ENCODE measurements around the gene PEX11G.

PEX11G gene

DNA sequence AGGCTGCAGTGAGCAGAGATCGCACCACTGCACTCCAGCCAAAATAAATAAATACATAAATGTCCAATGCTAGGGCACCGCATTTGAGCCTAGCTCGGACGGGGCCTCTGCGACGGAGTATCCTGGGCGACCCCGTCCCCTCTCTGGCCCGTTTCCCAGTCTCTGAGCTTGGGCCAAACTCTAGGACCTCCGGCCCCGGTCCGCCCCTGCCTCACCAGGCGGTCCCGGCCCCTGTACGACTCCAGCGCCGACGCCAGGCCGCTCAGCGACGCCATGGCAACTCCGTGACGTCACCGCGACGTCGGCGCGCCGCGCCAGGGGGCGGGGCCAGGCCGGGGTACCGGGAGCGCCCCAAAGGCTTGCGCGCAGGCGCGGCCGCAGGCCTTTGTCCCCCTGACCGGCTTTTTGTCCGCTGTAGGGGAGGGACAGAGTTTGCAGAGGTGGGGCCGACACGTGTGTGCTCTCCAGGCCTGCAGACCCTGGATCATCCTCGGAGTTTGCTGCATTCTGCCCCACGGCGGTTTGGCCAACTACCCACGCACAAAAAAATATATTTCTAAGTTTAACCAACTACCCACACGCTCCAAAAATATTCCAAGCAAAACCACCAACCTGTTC, at the start of gene PEX11G:
PEX11G (minus strand) TSS at position 300 of the 618 bp plus-strand sequence; CDS start at position 275, 25 bp downstream.
- DNase-seq (ENCODE audit: low spot score), result peak; percentile 99

DNA sequence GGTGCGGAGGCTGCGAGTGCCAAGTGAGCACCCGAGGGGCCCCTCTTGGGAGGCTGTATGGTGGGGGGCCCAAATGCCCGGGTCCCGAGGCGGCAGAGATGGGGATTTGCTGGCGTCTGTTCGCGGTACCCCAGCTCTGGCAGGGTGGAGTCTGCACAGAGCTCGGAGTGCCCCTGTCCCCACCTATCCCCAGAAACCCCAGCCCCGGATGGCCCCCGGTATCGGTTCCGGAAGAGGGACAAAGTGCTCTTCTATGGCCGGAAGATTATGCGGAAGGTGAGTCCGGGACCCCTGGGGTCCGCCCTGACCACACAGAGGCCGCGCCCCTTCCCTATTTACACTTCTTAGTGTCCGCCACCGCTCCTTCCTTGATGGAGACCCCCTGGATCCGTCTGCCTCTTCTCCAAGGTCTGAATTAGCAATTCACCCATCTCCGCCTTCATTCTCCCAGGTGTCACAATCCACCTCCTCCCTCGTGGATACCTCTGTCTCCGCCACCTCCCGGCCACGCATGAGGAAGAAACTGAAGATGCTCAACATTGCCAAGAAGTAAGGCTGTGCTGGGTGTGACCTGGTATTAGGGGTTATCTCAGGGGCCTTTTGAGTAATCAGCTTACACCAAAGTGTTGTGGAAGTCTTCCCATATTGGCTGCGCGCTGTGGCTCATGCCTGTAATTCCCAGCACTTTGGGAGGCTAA, 47.3 kb upstream of the PEX11G start:
- DNase-seq (ENCODE audit: low spot score), result no peak

DNA sequence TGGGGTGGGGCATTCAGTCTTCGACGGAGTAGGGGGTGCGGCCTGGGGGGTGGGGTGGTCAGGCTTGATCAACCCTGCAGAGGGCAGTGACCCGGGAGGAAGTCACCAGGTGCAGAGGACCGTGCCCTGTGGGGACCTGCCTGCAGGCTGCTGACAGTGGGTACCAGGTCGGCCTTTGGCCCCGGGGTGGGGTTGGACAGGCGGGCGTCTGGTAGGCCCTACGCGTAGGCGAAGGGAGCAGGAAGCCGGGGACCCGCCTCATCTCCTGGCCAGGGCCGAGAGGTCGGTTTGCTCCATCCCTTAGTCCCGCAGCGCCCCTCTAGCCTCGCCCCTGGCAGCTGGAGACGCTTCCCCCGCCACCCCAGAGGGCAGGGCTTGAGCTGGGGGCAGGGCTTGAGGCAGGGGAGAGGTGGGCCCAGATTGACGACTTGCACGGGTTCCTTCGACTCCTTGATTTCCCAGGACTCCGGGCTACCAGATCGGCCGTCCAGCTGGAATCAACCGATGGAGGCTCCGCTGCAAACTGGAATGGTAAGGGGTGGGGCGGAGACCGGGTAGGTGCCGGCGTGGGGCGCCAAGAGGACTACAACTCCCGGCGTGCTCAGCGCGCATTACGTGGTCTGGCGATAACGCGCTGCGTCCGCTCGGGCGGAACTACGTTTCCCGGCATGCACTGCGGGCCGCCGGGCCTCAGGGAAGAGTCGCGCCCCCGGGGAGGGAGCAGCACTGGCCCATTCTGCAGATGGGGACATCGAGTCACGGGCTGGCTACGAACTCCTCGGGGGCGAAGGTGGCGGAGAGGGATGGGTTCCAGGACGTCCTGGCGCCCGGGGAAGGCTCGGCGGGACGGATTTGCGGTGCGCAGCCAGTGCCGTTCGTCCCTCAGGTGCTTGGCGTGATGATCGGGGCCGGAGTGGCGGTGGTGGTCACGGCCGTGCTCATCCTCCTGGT, 46.5 kb upstream of the PEX11G start, which contains the start of gene PNPLA6:
PNPLA6 (plus strand) TSS at position 671 of the 951 bp plus-strand sequence; CDS start at position 743, 72 bp downstream.
- peak; percentile 98 for DNase-seq (ENCODE audit: low spot score)

DNA sequence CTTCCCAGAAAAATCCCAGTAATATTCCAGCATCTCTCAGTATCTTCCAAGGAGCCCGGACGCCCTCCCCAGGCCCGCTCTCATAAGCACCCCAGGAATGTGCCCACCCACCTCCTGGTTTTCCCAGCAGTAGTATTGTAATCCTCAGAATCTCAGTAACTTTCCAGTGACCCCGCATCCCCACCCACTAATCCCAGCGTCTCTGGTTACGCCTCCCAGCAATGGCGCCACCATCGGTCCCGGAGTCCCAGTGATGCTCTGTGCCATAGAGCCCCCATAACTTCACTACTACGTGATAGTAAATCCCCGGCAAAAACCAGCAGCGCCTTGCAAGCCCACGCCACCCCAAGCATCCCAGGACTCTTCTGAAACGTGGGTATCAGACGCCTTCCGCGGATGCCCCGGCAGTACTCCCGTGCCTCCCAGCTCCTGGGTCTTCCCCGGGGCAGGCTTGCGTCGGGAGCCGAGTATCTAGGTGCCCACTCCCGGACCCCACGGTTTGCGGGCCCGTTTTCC, 45.8 kb upstream of the PEX11G start:
- DNase-seq (ENCODE audit: low spot score), result peak; percentile 90

DNA sequence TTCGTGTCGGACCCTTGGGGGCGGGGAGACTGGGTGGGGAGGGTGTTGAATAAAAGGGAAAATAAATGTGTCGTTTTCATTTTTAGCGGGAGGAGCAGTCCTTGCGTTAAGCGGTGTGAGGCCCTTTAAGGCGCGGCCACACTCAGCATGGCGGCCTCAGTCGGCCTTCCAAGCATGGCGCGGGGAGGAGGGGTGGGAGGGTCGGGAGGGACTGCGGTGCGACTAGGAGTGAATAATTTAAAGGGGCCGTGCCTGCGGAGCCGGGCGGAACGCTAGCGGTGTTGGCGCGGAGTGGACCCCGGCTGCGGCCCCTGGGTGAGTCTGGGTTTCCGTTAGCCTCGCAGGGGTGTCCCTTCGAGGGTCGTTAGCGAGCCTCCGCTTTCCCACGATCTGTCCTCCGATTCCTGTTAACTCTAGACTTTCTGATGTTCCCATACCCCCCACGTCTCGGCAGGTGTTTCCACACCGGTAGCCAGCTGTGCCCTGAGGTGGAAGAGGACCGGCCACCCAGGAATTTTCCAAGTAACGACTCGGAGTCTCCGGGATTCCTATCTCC, 45.2 kb upstream of the PEX11G start:
- peak; percentile 91 for DNase-seq (ENCODE audit: low spot score)

DNA sequence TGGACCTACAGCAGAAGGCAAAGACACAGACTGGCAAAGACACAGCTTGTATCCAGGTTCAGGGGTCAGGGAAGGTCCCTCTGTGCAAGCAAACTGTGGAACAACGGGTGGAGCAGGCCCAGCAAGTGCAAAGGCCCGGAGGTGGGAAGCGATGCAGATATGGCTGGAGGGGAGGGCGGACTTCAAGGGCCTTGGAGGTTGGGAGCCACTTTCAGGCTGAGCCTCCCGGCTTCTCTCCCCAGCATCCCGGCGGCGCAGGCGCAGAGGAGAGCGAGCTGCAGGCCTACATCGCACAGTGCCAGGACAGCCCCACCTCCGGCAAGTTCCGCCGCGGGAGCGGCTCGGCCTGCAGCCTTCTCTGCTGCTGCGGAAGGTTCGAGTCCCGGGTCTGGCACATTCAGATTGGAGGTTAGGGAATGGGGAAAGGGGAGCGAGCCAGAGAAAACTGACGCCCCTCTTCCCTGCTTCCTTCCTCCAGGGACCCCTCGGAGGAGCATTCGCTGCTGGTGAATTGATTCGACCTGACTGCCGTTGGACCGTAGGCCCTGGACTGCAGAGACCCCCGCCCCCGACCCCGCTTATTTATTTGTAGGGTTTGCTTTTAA, 44.5 kb upstream of the PEX11G start:
- DNase-seq (ENCODE audit: low spot score), result peak; percentile 64

DNA sequence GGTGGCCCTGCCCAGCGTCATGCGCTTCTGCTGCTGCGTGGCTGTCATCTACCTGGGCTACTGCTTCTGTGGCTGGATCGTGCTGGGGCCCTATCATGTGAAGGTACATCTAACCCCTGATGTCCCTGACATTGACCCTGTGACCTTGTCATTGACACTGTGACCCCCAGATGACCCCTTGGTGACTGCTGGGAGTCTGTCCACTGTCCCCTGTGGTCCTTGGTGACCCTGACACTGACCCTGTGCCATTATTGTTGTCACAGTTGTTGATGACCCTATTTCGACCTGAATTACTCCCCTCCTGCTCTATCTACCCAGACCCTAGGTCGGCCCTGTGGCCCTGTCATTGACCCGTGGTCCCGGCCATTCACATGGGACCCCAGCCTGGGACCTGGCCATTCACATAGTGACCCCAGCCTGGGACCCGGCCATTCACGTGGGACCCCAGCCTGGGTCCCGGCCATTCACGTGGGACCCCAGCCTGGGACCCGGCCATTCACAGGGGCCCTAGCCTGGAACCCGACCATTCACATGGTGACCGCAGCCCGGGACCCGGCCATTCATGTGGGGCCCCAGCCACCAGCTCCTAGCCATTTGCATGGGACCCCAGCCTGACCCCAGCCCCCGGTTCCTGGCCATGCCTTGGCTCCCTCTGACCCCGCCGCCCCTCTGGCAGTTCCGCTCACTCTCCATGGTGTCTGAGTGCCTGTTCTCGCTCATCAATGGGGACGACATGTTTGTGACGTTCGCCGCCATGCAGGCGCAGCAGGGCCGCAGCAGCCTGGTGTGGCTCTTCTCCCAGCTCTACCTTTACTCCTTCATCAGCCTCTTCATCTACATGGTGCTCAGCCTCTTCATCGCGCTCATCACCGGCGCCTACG, 41.0 kb upstream of the PEX11G start:
- DNase-seq (ENCODE audit: low spot score), result no peak

DNA sequence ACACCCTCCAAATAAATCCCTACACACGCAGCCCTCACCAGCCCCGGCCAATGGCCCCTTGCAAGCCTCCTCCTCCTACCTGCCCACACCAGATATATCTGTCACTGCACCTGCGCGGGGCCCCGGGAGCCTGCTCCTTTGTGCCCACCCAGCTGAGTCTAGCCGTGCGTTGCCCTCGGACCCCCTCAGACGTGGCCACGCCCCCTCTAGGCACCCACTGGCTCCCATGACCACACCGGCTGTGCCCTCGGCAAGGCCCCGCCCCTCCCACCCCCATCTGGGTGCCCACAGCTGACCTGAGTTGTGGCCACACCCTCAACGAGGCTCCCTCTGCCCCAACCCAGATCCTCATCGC, 40.4 kb upstream of the PEX11G start:
- no peak for DNase-seq (ENCODE audit: low spot score)

DNA sequence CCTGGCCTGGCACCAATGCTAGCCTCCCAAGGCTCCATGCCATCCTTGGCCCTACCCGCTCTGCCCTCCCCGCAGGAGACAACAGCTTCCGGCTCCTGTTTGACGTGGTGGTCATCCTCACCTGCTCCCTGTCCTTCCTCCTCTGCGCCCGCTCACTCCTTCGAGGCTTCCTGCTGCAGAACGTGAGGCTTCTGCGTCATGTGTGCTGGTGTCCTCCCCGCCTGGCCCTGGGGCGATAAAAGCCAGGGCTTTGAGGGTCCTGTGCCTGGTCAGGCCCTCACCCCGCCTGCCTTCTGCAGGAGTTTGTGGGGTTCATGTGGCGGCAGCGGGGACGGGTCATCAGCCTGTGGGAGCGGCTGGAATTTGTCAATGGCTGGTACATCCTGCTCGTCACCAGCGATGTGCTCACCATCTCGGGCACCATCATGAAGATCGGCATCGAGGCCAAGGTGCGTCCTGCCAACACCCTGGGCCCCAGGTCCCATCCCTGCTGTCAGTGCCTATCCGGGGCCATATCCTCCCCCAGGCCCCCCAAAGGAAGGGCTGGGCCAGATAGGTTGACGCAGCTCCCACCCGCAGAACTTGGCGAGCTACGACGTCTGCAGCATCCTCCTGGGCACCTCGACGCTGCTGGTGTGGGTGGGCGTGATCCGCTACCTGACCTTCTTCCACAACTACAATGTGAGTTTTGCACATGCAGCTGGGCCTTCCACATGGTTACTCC, 39.8 kb upstream of the PEX11G start:
- no peak for DNase-seq (ENCODE audit: low spot score)

DNA sequence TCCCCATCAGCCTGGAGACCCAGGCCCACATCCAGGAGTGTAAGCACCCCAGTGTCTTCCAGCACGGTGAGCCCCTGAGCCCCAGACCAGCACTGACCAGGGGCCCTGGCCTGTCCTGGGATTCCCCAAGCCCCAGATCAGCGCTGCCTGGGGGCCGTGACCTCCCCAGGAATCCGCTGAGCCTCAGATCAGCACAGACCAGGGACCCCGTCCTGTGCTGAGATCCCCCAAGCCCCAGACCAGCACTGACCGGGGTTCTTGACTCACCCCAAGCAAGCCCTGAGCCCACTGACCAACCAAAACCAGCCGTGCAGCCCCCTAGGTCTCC, 39.3 kb upstream of the PEX11G start:
- DNase-seq (ENCODE audit: low spot score), result no peak

DNA sequence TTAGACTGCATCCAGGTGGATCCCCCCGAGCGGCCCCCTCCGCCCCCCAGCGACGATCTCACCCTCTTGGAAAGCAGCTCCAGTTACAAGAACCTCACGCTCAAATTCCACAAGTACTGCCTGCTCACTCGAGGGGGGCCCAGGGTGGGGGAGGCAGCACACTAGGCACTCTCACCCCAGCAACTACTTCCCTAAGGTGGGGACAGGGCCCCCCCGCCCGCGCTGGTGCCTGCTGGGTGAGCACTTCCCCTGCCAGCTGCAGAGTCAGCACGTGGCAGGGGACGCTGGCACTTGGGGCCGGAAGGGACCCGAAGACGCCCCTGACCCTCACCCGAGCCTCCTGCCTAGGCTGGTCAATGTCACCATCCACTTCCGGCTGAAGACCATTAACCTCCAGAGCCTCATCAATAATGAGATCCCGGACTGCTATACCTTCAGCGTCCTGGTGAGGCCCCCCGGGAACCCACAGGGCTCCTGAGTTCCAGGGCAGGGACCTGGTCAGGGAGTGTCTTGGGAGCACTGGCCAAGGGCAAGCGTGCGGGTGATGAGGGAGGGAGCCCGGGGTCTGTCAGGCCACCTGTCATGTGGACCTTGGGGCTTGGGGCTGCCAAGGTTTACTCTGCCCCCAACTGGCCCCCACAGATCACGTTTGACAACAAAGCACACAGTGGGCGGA, 38.8 kb upstream of the PEX11G start:
- no peak for DNase-seq (ENCODE audit: low spot score)

DNA sequence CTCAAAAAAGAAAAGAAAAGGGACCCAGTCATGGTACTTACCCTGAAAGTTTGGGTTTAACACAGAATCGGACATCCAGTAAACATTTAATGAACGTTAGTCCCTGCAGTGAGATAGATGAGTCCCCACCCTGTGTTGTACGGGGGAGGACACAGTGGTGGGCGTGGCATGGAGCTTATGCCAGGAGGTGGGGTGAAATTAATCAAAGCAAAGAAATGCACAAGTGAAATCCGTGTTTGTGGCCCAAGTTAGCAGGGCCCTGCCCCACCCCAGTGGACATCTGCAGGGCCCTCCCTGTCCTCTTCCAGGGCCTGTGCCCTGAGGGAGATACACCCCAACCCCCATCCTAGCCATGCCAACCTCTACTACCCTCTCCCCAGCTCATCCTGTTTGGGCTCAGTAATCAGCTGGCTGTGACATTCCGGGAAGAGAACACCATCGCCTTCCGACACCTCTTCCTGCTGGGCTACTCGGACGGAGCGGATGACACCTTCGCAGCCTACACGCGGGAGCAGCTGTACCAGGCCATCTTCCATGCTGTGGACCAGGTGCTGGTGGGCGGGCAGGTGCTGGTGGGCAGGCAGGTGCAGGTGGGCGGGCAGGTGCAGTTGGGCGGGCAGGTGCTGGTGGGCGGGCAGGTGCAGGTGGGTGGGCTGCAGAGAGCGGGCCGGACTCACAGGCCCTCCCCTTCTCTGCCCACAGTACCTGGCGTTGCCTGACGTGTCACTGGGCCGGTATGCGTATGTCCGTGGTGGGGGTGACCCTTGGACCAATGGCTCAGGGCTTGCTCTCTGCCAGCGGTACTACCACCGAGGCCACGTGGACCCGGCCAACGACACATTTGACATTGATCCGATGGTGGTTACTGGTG, 37.5 kb upstream of the PEX11G start:
- DNase-seq (ENCODE audit: low spot score), result no peak

DNA sequence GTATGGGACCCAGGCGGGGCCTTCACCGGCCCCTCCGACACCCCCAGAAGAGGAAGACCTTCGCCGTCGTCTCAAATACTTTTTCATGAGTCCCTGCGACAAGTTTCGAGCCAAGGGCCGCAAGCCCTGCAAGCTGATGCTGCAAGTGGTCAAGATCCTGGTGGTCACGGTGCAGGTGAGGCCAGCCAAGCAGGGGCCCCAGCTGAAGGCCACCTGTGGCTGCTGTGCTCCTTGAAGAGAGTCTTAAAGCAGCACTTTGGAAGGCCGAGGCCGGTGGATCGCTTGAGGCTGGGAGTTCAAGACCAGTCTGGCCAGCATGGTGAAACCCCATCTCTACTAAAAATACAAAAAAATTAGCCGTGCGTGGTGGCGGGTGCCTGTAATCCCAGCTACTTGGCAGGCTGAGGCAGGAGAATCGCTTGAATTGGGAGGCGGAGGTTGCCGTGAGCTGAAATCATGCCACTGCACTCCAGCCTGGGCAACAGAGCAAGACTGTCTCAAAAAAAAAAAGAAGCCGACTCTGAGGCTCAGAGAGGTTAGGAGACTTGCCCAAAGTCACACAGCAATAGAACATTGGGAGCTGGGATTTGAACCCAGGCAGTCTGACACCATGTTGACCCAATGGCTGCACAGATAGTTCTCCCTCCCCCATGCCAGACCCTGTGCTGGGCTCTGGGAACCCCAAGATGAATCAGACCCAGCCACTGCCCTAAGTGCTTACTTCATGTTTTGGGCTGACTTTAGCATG, 36.3 kb upstream of the PEX11G start:
- DNase-seq (ENCODE audit: low spot score), result no peak

DNA sequence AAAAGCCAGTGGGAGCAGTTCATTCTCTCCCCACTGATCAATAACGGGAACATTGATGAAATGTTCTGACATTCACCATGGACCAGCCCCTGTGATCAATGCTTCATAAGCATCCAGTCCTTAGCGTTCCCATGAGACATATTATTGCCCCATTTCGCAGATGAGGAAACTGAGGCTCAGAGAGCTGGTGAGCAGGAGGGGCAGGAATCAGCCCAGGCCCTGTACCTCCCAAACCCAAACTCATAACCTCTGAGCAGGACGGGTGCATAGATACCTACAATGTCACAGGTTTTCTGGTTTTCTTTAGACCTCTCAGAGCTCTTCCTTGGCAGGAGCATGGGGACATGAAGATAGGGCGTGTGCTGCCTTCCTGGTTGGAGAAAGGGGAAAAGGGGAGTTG, 35.7 kb upstream of the PEX11G start:
- no peak for DNase-seq (ENCODE audit: low spot score)

DNA sequence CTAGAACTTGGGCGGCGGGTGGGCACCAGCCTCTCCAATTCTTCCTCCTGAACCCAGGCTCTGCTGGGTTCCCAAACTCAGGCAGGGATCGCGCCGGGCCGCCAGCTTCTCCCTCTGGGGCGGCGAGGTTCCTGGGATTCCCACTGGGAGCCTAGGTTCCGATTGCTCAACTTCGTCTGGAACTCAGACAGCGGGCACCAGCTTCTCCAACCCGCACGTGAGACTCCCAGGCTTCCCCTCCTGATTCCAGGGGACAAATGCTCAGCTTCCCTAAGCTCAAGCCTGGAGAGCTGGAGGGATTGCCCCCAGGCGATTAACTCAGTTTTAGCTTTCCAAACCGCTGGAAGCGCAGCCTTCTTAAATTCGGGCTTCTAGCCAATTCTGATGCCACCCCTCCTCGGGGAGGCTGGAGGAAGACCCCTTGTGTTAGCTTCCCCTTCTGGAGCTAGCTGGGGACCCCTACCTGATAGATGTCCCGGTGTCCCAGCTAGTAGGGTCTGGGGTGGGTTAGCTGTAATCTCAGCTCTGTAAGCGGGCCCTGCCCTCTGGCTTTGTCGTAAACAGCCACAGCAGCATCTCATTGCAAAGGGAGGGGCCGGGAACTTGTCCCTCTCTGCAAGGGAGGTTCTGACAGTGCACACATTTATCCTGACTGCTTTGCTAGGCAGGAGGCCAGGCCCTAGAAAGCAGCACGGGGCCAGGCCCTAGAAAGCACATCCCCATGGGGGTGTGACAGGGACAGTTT, 34.3 kb upstream of the PEX11G start:
- DNase-seq (ENCODE audit: low spot score), result peak; percentile 48

DNA sequence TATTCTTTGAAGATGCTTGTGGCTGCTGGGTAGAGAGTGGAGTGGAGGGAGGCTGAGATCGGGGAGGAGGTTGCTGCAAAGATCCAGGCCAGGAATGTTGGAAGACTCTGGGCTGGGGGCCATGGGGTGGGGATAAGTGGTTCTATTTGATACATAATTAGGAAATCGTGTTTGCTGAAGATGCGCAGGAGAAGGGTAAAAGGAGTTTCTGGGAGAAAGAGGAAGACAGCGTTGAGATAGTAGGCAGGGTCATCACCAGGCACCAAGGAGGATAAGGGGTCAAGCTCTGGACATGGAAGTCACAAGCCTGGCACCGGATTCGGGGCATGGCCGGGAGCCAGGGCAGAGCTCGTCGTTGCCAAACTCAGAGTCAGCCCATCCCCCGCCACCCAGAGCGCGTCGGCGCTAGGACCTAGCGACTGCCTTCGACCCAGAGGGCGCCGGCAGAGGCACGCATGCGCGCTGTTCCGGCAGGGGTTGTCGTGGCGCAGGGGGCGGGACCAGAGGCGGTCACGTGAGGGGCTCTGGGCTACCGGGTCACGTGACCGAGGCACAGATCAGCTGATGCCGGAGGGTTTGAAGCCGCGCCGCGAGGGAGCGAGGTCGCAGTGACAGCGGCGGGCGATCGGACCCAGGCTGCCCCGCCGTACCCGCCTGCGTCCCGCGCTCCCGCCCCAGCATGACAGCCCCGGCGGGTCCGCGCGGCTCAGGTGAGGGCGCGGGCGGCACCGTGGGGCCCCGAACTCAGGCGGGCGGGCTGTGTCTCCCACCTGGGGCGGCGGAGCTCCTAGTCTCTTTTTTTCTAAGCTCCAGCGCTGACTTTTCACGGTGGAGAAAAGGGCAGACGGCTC, 33.5 kb upstream of the PEX11G start, which contains the start of gene MCOLN1:
MCOLN1 (plus strand) TSS at position 553 of the 851 bp plus-strand sequence; CDS start at position 680, 127 bp downstream.
- peak; percentile 100 for DNase-seq (ENCODE audit: low spot score)

Measured in AG08395 (cell line).